A549 treated with RU486 at 1 μM for 4 hours (cell line): ENCODE data around the gene TKTL2. TPM values are rescaled to one million over a fixed set of nuclear protein-coding genes. Genes with fewer than 3 reads are reported as not detected.

Experiments
- total RNA-seq: library from RNA; stranded (reverse); fragments of 200-300 nt; extraction: Qiagen RNA extraction; gene quantifications from 5 replicates; pipeline ENCODE4 v1.2.3, GENCODE V29; 2022; ENCODE audit warnings: low read depth

The TKTL2 gene
- total RNA-seq, result not detected in 5 replicates

GRCh38 chr4:163473576-163473975, at the start of gene TKTL2:
Gene TKTL2 (minus strand): TSS chr4:163473754. CDS start chr4:163473734, 20 bp downstream.

GRCh38 chr4:163494360-163495241, 21.0 kb upstream of the TKTL2 start, which contains the start of gene TMA16:
Gene TMA16 (plus strand): TSS chr4:163494690. CDS start chr4:163494802, 112 bp downstream.

Other genes starting within 250 kb of the TKTL2 start
- 0.07 to 0.14 TPM (median 0.13 TPM) in 3 of 5 replicates, not detected in the others for gene NPY1R, start 141.2 kb downstream of the TKTL2 start, total RNA-seq
- not detected in 5 replicates for gene NPY5R, start 129.9 kb downstream of the TKTL2 start, total RNA-seq
- 20.7 to 42.8 TPM (median 27.5 TPM) in 5 replicates for gene TMA16, start 20.9 kb upstream of the TKTL2 start, total RNA-seq